Gastrocnemius medialis (tissue), 4 donors: ENCODE data around the gene CYTH3.

ENCODE experiments used
- POLR2A ChIP-seq, 2 donors: fragments of 450-650 bp; IDR thresholded peaks; one replicate each; pipeline ENCODE4 v1.6.1; 2017; ENCODE audit warnings: antibody characterized with exemption in 2 of 2, mild to moderate bottlenecking in 2 of 2, moderate library complexity in 2 of 2
- TF ChIP-seq, protein P1 (sequence below), 5 experiments: fragments of 450-650 bp in 3 of 5; fragments of 200-600 bp in 2 of 5; sonication (generic) in 2 of 5; IDR thresholded peaks in 4 of 5; conservative IDR thresholded peaks in 1 of 5; 1 replicate in 4 of 5; 2 replicates in 1 of 5; pipeline ENCODE4 v1.5.1; 2016 to 2019; ENCODE audit warnings: antibody characterized with exemption in 5 of 5, mild to moderate bottlenecking in 3 of 5, moderate library complexity in 3 of 5

DNA sequence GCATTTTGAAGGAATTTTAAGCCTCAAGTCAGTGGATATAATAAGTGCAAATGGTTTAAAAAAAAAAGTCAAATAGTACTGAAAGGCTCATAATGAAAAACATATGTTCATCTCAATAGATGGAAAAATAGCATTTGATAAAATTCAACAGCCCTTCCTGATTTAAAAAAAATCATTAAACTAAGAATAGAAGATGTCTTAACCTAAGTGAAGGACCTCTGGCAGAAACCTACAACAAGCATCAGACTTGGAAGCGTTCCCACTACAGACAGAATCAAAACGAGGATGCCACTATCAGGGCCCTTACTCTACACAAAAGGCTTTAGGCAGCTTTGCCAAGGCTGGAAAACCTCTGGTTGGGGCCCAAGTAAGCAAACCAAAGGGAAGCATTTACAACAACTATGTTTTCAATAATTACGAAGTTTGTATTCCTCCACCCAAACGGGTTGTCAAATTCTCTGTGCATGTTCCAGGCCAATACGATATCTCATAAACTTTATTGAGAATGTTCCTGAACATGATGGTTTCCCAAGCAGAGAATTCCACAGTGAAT lies 45.1 kb downstream of the CYTH3 start:
- TF ChIP-seq, protein P1, sequence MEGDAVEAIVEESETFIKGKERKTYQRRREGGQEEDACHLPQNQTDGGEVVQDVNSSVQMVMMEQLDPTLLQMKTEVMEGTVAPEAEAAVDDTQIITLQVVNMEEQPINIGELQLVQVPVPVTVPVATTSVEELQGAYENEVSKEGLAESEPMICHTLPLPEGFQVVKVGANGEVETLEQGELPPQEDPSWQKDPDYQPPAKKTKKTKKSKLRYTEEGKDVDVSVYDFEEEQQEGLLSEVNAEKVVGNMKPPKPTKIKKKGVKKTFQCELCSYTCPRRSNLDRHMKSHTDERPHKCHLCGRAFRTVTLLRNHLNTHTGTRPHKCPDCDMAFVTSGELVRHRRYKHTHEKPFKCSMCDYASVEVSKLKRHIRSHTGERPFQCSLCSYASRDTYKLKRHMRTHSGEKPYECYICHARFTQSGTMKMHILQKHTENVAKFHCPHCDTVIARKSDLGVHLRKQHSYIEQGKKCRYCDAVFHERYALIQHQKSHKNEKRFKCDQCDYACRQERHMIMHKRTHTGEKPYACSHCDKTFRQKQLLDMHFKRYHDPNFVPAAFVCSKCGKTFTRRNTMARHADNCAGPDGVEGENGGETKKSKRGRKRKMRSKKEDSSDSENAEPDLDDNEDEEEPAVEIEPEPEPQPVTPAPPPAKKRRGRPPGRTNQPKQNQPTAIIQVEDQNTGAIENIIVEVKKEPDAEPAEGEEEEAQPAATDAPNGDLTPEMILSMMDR (IDR thresholded peaks at IDR 0.05 in 4 of 5, conservative IDR thresholded peaks at IDR 0.05 in 1 of 5), result no peak
- TF ChIP-seq POLR2A (IDR thresholded peaks at IDR 0.05), result no peak
